Neural cell (in vitro differentiated cells): Measurements from ENCODE around the gene ZNF154. TPM values are rescaled to one million over a fixed set of nuclear protein-coding genes. Genes with fewer than 3 reads are reported as not detected.

Experiments
- H2AFZ ChIP-seq: fragments of 200-600, 300-800 bp; sonication (generic), shearing (Covaris generic); 2 replicates; pipeline ENCODE4 v1.6.0; 2014; ENCODE audit warnings: low read depth, mild to moderate bottlenecking, antibody characterized with exemption, low read length, moderate library complexity
- H3F3A ChIP-seq: fragments of 200-600 bp; shearing (Covaris generic); 2 replicates; pipeline ENCODE4 v1.6.1; 2016; ENCODE audit warnings: mild to moderate bottlenecking, moderate library complexity, mixed read lengths, antibody characterized with exemption, low read length; ENCODE audit not compliant: insufficient read depth, poor library complexity, severe bottlenecking
- H3K27ac ChIP-seq: fragments of 200-600, 300-800 bp; sonication (generic), shearing (Covaris generic); 2 replicates; pipeline ENCODE4 v1.5.1; 2014; ENCODE audit warnings: mild to moderate bottlenecking, low read length, moderate library complexity
- H3K27me3 ChIP-seq: fragments of 300-800, 200-600 bp; sonication (generic), shearing (Covaris generic); 2 replicates; pipeline ENCODE4 v1.6.0; 2014; ENCODE audit warnings: mild to moderate bottlenecking, low read depth, low read length, moderate library complexity; ENCODE audit not compliant: insufficient read depth
- H3K36me3 ChIP-seq: fragments of 300-800, 200-600 bp; sonication (generic), shearing (Covaris generic); 2 replicates; pipeline ENCODE4 v1.5.1; 2014; ENCODE audit warnings: mild to moderate bottlenecking, antibody characterized with exemption, low read length, moderate library complexity; ENCODE audit not compliant: insufficient read depth
- H3K4me2 ChIP-seq: fragments of 300-800, 200-600 bp; sonication (generic), shearing (Covaris generic); 2 replicates; pipeline ENCODE4 v1.6.0; 2014; ENCODE audit warnings: mild to moderate bottlenecking, low read length
- H3K4me3 ChIP-seq: fragments of 300-800, 200-600 bp; sonication (generic), shearing (Covaris generic); 2 replicates; pipeline ENCODE4 v1.5.1; 2014; ENCODE audit warnings: mild to moderate bottlenecking, low read length, moderate library complexity
- H3K79me2 ChIP-seq: fragments of 200-600 bp; shearing (Covaris generic); replicated peaks from 2 replicates; pipeline ENCODE4 v1.6.0; 2014; ENCODE audit warnings: mild to moderate bottlenecking, low read length, moderate library complexity; ENCODE audit not compliant: insufficient read depth
- H3K9ac ChIP-seq: fragments of 300-800, 200-600 bp; sonication (generic), shearing (Covaris generic); 2 replicates; pipeline ENCODE4 v1.6.1; 2016; ENCODE audit warnings: mild to moderate bottlenecking, low read length, mixed read lengths
- H3K9me2 ChIP-seq: fragments of 200-600 bp; shearing (Covaris generic); 2 replicates; pipeline ENCODE4 v1.6.1; 2016; ENCODE audit warnings: mild to moderate bottlenecking, low read length, mixed read lengths; ENCODE audit not compliant: insufficient read depth
- H3K9me3 ChIP-seq: fragments of 200-600, 300-800 bp; sonication (generic), shearing (Covaris generic); 2 replicates; pipeline ENCODE4 v1.6.1; 2016; ENCODE audit warnings: mild to moderate bottlenecking, mixed run types, low read length, moderate library complexity, mixed read lengths
- H4K20me1 ChIP-seq: fragments of 200-600 bp; shearing (Covaris generic); 2 replicates; pipeline ENCODE4 v1.6.1; 2016; ENCODE audit warnings: mild to moderate bottlenecking, mixed run types; ENCODE audit not compliant: insufficient read depth
- EP300 ChIP-seq: fragments of 450-650 bp; conservative IDR thresholded peaks from 2 replicates; pipeline ENCODE4 v1.6.1; 2014; ENCODE audit warnings: antibody characterized with exemption, mild to moderate bottlenecking, moderate library complexity; ENCODE audit not compliant: poor library complexity, severe bottlenecking
- EZH2 ChIP-seq: fragments of 200-600, 300-800 bp; shearing (Covaris generic), sonication (generic); IDR thresholded peaks from 2 replicates; pipeline ENCODE4 v1.6.1; 2014; ENCODE audit warnings: antibody characterized with exemption, low read length, borderline replicate concordance, mild to moderate bottlenecking; ENCODE audit not compliant: insufficient read depth, poor library complexity, severe bottlenecking
- MXI1 ChIP-seq: fragments of 450-650 bp; conservative IDR thresholded peaks from 2 replicates; pipeline ENCODE4 v1.6.1; 2014; ENCODE audit warnings: antibody characterized with exemption, mild to moderate bottlenecking; ENCODE audit not compliant: poor library complexity, severe bottlenecking
- POLR2AphosphoS5 ChIP-seq: IDR thresholded peaks from 2 replicates; pipeline ENCODE4 v1.6.1; 2012
- RAD21 ChIP-seq: fragments of 450-650 bp; conservative IDR thresholded peaks from 2 replicates; pipeline ENCODE4 v1.6.1; 2014; ENCODE audit warnings: antibody characterized with exemption, mild to moderate bottlenecking, moderate library complexity
- SMC3 ChIP-seq: fragments of 450-650 bp; conservative IDR thresholded peaks from 2 replicates; pipeline ENCODE4 v1.6.1; 2014; ENCODE audit warnings: antibody characterized with exemption, mild to moderate bottlenecking, moderate library complexity; ENCODE audit not compliant: poor library complexity
- TAF1 ChIP-seq: IDR thresholded peaks from 2 replicates; pipeline ENCODE4 v1.6.1; 2012; ENCODE audit warnings: low read depth
- polyA plus RNA-seq: library from polyadenylated mRNA; depleted of rRNA; stranded (reverse); fragments of >200 nt; gene quantifications from 2 replicates; pipeline ENCODE4 v1.2.3, GENCODE V29; 2014
- TF ChIP-seq, protein P1 (sequence below): IDR thresholded peaks from 2 replicates; pipeline ENCODE4 v1.6.1; 2012; ENCODE audit warnings: borderline replicate concordance
- TF ChIP-seq, protein P2 (sequence below): fragments of 450-650 bp; IDR thresholded peaks from 2 replicates; pipeline ENCODE4 v1.5.1; 2014; ENCODE audit warnings: antibody characterized with exemption, mild to moderate bottlenecking, moderate library complexity; ENCODE audit not compliant: poor library complexity, severe bottlenecking

ZNF154 gene
- polyA plus RNA-seq, 1 donor from 2014 or later = 25.5 TPM

DNA sequence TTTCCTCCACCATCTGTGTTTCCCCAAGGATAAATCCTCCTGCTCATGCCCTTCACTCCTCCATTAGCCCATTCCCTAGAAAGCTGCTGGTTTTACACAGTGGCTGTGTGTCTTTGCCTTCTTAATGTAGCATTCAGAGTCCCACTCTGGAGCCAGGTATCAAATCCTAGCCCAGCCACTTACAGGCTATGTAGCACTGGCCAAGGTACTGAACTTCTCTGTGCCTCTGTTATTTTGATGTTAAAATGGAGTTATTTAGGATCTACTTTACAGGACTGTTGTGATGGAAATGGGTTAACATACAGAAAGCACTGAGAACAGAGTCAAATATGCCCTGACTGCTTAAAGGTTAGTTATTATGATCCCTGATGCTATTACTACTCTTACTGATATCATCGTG lies 41.8 kb downstream of the ZNF154 start:
- H3K9ac ChIP-seq = no peak overlapping the region
- H3K27ac ChIP-seq = no peak overlapping the region
- H3K9me2 ChIP-seq = no peaks in the 10 kb centered on the region
- TF ChIP-seq, protein P1, sequence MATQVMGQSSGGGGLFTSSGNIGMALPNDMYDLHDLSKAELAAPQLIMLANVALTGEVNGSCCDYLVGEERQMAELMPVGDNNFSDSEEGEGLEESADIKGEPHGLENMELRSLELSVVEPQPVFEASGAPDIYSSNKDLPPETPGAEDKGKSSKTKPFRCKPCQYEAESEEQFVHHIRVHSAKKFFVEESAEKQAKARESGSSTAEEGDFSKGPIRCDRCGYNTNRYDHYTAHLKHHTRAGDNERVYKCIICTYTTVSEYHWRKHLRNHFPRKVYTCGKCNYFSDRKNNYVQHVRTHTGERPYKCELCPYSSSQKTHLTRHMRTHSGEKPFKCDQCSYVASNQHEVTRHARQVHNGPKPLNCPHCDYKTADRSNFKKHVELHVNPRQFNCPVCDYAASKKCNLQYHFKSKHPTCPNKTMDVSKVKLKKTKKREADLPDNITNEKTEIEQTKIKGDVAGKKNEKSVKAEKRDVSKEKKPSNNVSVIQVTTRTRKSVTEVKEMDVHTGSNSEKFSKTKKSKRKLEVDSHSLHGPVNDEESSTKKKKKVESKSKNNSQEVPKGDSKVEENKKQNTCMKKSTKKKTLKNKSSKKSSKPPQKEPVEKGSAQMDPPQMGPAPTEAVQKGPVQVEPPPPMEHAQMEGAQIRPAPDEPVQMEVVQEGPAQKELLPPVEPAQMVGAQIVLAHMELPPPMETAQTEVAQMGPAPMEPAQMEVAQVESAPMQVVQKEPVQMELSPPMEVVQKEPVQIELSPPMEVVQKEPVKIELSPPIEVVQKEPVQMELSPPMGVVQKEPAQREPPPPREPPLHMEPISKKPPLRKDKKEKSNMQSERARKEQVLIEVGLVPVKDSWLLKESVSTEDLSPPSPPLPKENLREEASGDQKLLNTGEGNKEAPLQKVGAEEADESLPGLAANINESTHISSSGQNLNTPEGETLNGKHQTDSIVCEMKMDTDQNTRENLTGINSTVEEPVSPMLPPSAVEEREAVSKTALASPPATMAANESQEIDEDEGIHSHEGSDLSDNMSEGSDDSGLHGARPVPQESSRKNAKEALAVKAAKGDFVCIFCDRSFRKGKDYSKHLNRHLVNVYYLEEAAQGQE = no peak
- H3K79me2 ChIP-seq = no peaks in the 10 kb centered on the region
- no peak overlapping the region for H2AFZ ChIP-seq
- no peaks in the 10 kb centered on the region for H4K20me1 ChIP-seq
- H3K4me2 ChIP-seq = no peak overlapping the region
- no peaks in the 10 kb centered on the region for H3K36me3 ChIP-seq
- H3F3A ChIP-seq = no peaks in the 10 kb centered on the region
- H3K27me3 ChIP-seq = no peaks in the 10 kb centered on the region
- no peaks in the 10 kb centered on the region for H3K9me3 ChIP-seq
- no peak overlapping the region for H3K4me3 ChIP-seq

DNA sequence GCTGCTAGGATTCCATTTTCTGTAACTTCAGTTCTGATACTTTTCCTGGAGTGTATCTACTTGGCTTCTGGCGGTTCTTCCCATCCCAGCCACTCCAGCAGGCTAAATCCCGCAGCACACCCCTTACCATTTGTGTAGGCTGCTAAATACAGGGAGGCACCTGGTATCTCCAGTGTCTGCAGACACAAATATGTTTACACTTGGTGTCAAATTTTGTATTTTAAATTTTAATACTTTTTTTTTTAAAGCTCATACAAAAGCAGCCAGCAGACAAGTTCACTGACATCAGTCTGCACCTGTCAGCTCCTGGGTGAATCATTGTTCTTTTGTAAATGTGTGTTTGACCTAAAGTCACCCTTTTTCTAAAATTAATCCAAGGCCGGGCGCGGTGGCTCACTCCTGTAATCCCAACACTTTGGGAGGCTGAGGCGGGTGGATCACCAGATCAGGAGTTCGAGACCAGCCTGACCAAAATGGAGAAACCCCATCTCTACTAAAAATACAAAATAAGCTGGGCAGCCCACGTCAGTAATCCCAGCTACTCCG lies 43.7 kb downstream of the ZNF154 start:
- Histone ChIP-seq H3K4me3 (peak overlapping the region; percentile 72), H3F3A (no peaks in the 10 kb centered on the region), H2AFZ (no peak overlapping the region), H3K9me2 (no peaks in the 10 kb centered on the region), H3K27me3 (peaks cover 5% of the 10 kb centered on the region), H3K27ac (no peak overlapping the region), H3K9ac (no peak overlapping the region), H3K9me3 (no peaks in the 10 kb centered on the region), H4K20me1 (no peaks in the 10 kb centered on the region), H3K36me3 (no peaks in the 10 kb centered on the region), H3K4me2 (no peak overlapping the region), H3K79me2 (no peaks in the 10 kb centered on the region)
- TF ChIP-seq, protein P1 = no peak
- no peak for TF ChIP-seq MXI1
- no peak for TF ChIP-seq RAD21
- no peak for TF ChIP-seq EP300
- no peak for TF ChIP-seq EZH2
- no peak for TF ChIP-seq POLR2AphosphoS5
- TF ChIP-seq, protein P2, sequence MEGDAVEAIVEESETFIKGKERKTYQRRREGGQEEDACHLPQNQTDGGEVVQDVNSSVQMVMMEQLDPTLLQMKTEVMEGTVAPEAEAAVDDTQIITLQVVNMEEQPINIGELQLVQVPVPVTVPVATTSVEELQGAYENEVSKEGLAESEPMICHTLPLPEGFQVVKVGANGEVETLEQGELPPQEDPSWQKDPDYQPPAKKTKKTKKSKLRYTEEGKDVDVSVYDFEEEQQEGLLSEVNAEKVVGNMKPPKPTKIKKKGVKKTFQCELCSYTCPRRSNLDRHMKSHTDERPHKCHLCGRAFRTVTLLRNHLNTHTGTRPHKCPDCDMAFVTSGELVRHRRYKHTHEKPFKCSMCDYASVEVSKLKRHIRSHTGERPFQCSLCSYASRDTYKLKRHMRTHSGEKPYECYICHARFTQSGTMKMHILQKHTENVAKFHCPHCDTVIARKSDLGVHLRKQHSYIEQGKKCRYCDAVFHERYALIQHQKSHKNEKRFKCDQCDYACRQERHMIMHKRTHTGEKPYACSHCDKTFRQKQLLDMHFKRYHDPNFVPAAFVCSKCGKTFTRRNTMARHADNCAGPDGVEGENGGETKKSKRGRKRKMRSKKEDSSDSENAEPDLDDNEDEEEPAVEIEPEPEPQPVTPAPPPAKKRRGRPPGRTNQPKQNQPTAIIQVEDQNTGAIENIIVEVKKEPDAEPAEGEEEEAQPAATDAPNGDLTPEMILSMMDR = no peak
- TF ChIP-seq TAF1 = no peak
- no peak for TF ChIP-seq SMC3
